Activated B cell treated with CpG ODN at 0.5 μM for 24 hours (primary cell): ENCODE measurements around the gene PLEKHH3. TPM values are rescaled to one million over a fixed set of nuclear protein-coding genes. Genes with fewer than 3 reads are reported as not detected.

Experiments
- ATAC-seq: fragments of 200-7000 bp; cut with Tn5 transposase; one replicate; pipeline ENCODE4 v1.10.0; 2021; ENCODE audit warnings: low read depth, mild to moderate bottlenecking, moderate library complexity
- CTCF ChIA-PET: fragments of 350-600 bp; sonication (Branson Sonifier 250); formaldehyde crosslinking; loops from one replicate; lab custom pipeline; 2021; ENCODE audit warnings: antibody characterized with exemption; lab: Charles Lee
- POLR2A ChIA-PET: fragments of 350-600 bp; sonication (Branson Sonifier 250); formaldehyde crosslinking; loops from one replicate; lab custom pipeline; 2021; ENCODE audit warnings: antibody characterized with exemption; lab: Charles Lee
- DNase-seq: peaks from one replicate; pipeline ENCODE4 v3.0.0; 2022
- H3K27ac Mint-ChIP-seq: one replicate; pipeline ENCODE4 v1.8.0; 2020; ENCODE audit warnings: mixed read lengths
- H3K27me3 Mint-ChIP-seq: one replicate; pipeline ENCODE4 v1.8.0; 2021; ENCODE audit warnings: mixed read lengths
- H3K36me3 Mint-ChIP-seq: one replicate; pipeline ENCODE4 v1.8.0; 2021; ENCODE audit warnings: low read depth, mixed read lengths
- H3K4me1 Mint-ChIP-seq: one replicate; pipeline ENCODE4 v1.8.0; 2021; ENCODE audit warnings: mixed read lengths
- H3K4me3 Mint-ChIP-seq: one replicate; pipeline ENCODE4 v1.8.0; 2020; ENCODE audit warnings: mild to moderate bottlenecking, mixed read lengths
- H3K9me3 Mint-ChIP-seq: one replicate; pipeline ENCODE4 v1.8.0; 2020; ENCODE audit warnings: mixed read lengths
- CTCF ChIP-seq: fragments of 200-600 bp; IDR thresholded peaks from one replicate; pipeline ENCODE4 v1.8.0; 2022; ENCODE audit warnings: antibody characterized with exemption, mild to moderate bottlenecking
- intact Hi-C: fragments of 100-400 bp; cut with micrococcal nuclease; formaldehyde crosslinking; loops from one replicate; pipeline ENCODE4 v1.15.1; 2024
- total RNA-seq: library from RNA; stranded (reverse); gene quantifications from 2 replicates; pipeline ENCODE4 v1.2.3, GENCODE V29; 2022

Gene PLEKHH3
- total RNA-seq, 1 donor from 2014 or later, result 0.80 TPM

GRCh38 chr17:42709561-42709960, 32.8 kb upstream of the PLEKHH3 start:
- peaks cover 36% of the 10 kb centered on the region for H3K4me1 Mint-ChIP-seq
- DNase-seq, result no peak
- POLR2A ChIA-PET, result interaction anchor here (1.0 kb wide), 1 partner anchor 63 kb away, joined by 3 read pairs; the partner anchor contains the start of gene VPS25
- H3K27ac Mint-ChIP-seq, result no peak overlapping the region
- no peak for ATAC-seq
- peaks cover 84% of the 10 kb centered on the region for H3K36me3 Mint-ChIP-seq
- no peaks in the 10 kb centered on the region for H3K27me3 Mint-ChIP-seq
- no peak overlapping the region for H3K4me3 Mint-ChIP-seq
- intact Hi-C loops, result no loop called here
- no peaks in the 10 kb centered on the region for H3K9me3 Mint-ChIP-seq
- CTCF ChIA-PET, result interaction anchor here (1.0 to 1.5 kb wide), 2 partner anchors 34 to 131 kb away, joined by 3 to 5 read pairs; no protein-coding TSS in a partner anchor
- TF ChIP-seq CTCF, result no peak

- no peak overlapping the region for H3K4me3 Mint-ChIP-seq
- peaks cover 45% of the 10 kb centered on the region for H3K4me1 Mint-ChIP-seq
- CTCF ChIA-PET, result interaction anchor here (0.8 to 1.5 kb wide), 3 partner anchors 55 to 130 kb away, joined by 3 to 5 read pairs (median 3); no protein-coding TSS in a partner anchor
- POLR2A ChIA-PET, result interaction anchor here (0.6 kb wide), 1 partner anchor 68 kb away, joined by 6 read pairs; no protein-coding TSS in a partner anchor
- no peak for TF ChIP-seq CTCF
- ATAC-seq (no peak), DNase-seq (no peak)
- H3K27ac Mint-ChIP-seq, result no peak overlapping the region
- H3K36me3 Mint-ChIP-seq, result peaks cover 83% of the 10 kb centered on the region
- no peaks in the 10 kb centered on the region for H3K27me3 Mint-ChIP-seq
- intact Hi-C loops, result no loop called here
- no peaks in the 10 kb centered on the region for H3K9me3 Mint-ChIP-seq
Observed at GRCh38 chr17:42708588-42708987, 31.8 kb upstream of the PLEKHH3 start.

GRCh38 chr17:42706732-42707131, 29.9 kb upstream of the PLEKHH3 start:
- peaks cover 61% of the 10 kb centered on the region for H3K4me1 Mint-ChIP-seq
- no peaks in the 10 kb centered on the region for H3K27me3 Mint-ChIP-seq
- no peaks in the 10 kb centered on the region for H3K9me3 Mint-ChIP-seq
- ATAC-seq (peak; percentile 28), DNase-seq (no peak)
- CTCF ChIA-PET, result interaction anchor here (0.6 to 0.9 kb wide), 2 partner anchors 16 to 27 kb away, joined by 3 to 4 read pairs; no protein-coding TSS in a partner anchor
- POLR2A ChIA-PET, result interaction anchor here (0.6 to 2.2 kb wide), 9 partner anchors 27 to 934 kb away, joined by 3 to 11 read pairs (median 6); partner anchors contain the start of genes PLEKHH3, PSMC3IP, TUBG1 and VPS25
- intact Hi-C loops, result loop anchor here (2.0 kb wide), 1 partner anchor 128 kb away; no protein-coding TSS in a partner anchor
- peak overlapping the region; percentile 94 for H3K27ac Mint-ChIP-seq
- peak overlapping the region; percentile 39 for H3K4me3 Mint-ChIP-seq
- no peak for TF ChIP-seq CTCF
- H3K36me3 Mint-ChIP-seq, result peaks cover 80% of the 10 kb centered on the region

GRCh38 chr17:42704837-42705494, 28.2 kb upstream of the PLEKHH3 start:
- peak overlapping the region; percentile 94 for H3K27ac Mint-ChIP-seq
- H3K4me1 Mint-ChIP-seq, result peaks cover 61% of the 10 kb centered on the region
- no peak for DNase-seq
- TF ChIP-seq CTCF, result no peak
- ATAC-seq, result peak; percentile 78
- H3K4me3 Mint-ChIP-seq, result peak overlapping the region; percentile 74
- intact Hi-C loops, result loop anchor here (1.0 kb wide), 1 partner anchor 96 kb away; the partner anchor contains the start of genes RETREG3 and TUBG1
- H3K27me3 Mint-ChIP-seq, result no peaks in the 10 kb centered on the region
- no peaks in the 10 kb centered on the region for H3K9me3 Mint-ChIP-seq
- ChIA-PET CTCF (interaction anchor here (1.7 kb wide), 1 partner anchor 25 kb away, joined by 8 read pairs; no protein-coding TSS in a partner anchor), POLR2A (interaction anchor here (0.6 to 4.3 kb wide), 13 partner anchors 11 to 393 kb away, joined by 3 to 22 read pairs (median 4); partner anchors contain the start of genes BECN1, CNTNAP1, MLX and PLEKHH3)
- peaks cover 79% of the 10 kb centered on the region for H3K36me3 Mint-ChIP-seq

GRCh38 chr17:42704490-42704836, 27.7 kb upstream of the PLEKHH3 start:
- peak overlapping the region; percentile 74 for H3K4me3 Mint-ChIP-seq
- peaks cover 61% of the 10 kb centered on the region for H3K4me1 Mint-ChIP-seq

More at GRCh38 chr17:42704490-42704836, 27.7 kb upstream of the PLEKHH3 start:
- intact Hi-C loops, result no loop called here
- Mint-ChIP-seq H3K36me3 (peaks cover 78% of the 10 kb centered on the region), H3K9me3 (no peaks in the 10 kb centered on the region), H3K27ac (peak overlapping the region; percentile 94), H3K27me3 (no peaks in the 10 kb centered on the region)
- peak; percentile 30 for ATAC-seq
- POLR2A ChIA-PET, result interaction anchor here (0.6 to 4.3 kb wide), 11 partner anchors 21 to 427 kb away, joined by 3 to 22 read pairs (median 4); partner anchors contain the start of genes BECN1, CNTNAP1, MLX and PSMC3IP
- CTCF ChIA-PET, result interaction anchor here (1.2 to 1.7 kb wide), 2 partner anchors 24 to 126 kb away, joined by 3 to 8 read pairs; no protein-coding TSS in a partner anchor
- no peak for DNase-seq
- TF ChIP-seq CTCF, result no peak
